Measurements from ENCODE around the gene TMEM238. TPM values are rescaled to one million over a fixed set of nuclear protein-coding genes. Genes with fewer than 3 reads are reported as not detected.

Gene TMEM238
- total RNA-seq, 3 donors from 2014 or later = 31.4 to 84.2 (median 68.0) TPM

GRCh38 chr19:55372316-55373081, 11.6 kb downstream of the TMEM238 start:
- Histone ChIP-seq H3K9me3 (no peaks in the 10 kb centered on the region), H3K4me3 (no peak overlapping the region), H3K36me3 (ENCODE audit: low read depth) (no peaks in the 10 kb centered on the region), H3K4me1 (ENCODE audit: low read depth) (peaks cover 8% of the 10 kb centered on the region)
- ATAC-seq = no peak
- intact Hi-C loops (cut with DNase I, micrococcal nuclease) = no loop called here
- DNase-seq = no peak
- TF ChIP-seq CTCF (IDR thresholded peaks at IDR 0.05) = no peak

- Histone ChIP-seq H3K9me3 (no peaks in the 10 kb centered on the region), H3K4me3 (no peak within 1 kb of the TSS), H3K4me1 (ENCODE audit: low read depth) (peaks cover 8% of the 10 kb centered on the region), H3K36me3 (ENCODE audit: low read depth) (no peaks in the 10 kb centered on the region)
- DNase-seq (peak in 1 of 3 donors; percentile 44), ATAC-seq (no peak)
- no peak for TF ChIP-seq CTCF (IDR thresholded peaks at IDR 0.05)
- intact Hi-C loops (cut with DNase I, micrococcal nuclease) = no loop called here
Observed at GRCh38 chr19:55370305-55370988, 13.6 kb downstream of the TMEM238 start, which contains the start of gene IL11. IL11 (minus strand) TSS chr19:55370463; CDS start chr19:55370310, 153 bp downstream.

GRCh38 chr19:55369653-55370304, 14.3 kb downstream of the TMEM238 start:
- Histone ChIP-seq H3K4me1 (ENCODE audit: low read depth) (peaks cover 8% of the 10 kb centered on the region), H3K36me3 (ENCODE audit: low read depth) (no peaks in the 10 kb centered on the region), H3K4me3 (no peak overlapping the region), H3K9me3 (no peaks in the 10 kb centered on the region)
- ATAC-seq = peak; percentile 23
- intact Hi-C loops (cut with DNase I, micrococcal nuclease) = no loop called here
- DNase-seq = peak in 1 of 3 donors; percentile 44
- no peak for TF ChIP-seq CTCF (IDR thresholded peaks at IDR 0.05)

- DNase-seq (peak in 1 of 3 donors; percentile 42), ATAC-seq (peak; percentile 50)
- intact Hi-C loops (cut with DNase I, micrococcal nuclease) = no loop called here
- Histone ChIP-seq H3K36me3 (ENCODE audit: low read depth) (no peaks in the 10 kb centered on the region), H3K4me3 (no peak overlapping the region), H3K9me3 (no peaks in the 10 kb centered on the region), H3K4me1 (ENCODE audit: low read depth) (peaks cover 8% of the 10 kb centered on the region)
- TF ChIP-seq CTCF (IDR thresholded peaks at IDR 0.05) = no peak
Observed at GRCh38 chr19:55368701-55369563, 15.2 kb downstream of the TMEM238 start.

GRCh38 chr19:55368106-55368505, 16.0 kb downstream of the TMEM238 start:
- H3K4me3 ChIP-seq = no peak overlapping the region
- H3K36me3 ChIP-seq (ENCODE audit: low read depth) = no peaks in the 10 kb centered on the region
- peaks cover 8% of the 10 kb centered on the region for H3K4me1 ChIP-seq (ENCODE audit: low read depth)
- TF ChIP-seq CTCF (IDR thresholded peaks at IDR 0.05) = no peak
- intact Hi-C loops (cut with DNase I, micrococcal nuclease) = no loop called here
- no peak for DNase-seq
- H3K9me3 ChIP-seq = no peaks in the 10 kb centered on the region
- no peak for ATAC-seq
